HG02981 (cell line): ENCODE measurements around the gene CSNK2A3.
"Not testable (repeated sequence)": the region's sequence is repeated elsewhere in the genome, so short reads cannot be mapped to it uniquely, and the experiment has no call there.

Source experiments
- ATAC-seq: cut with Tn5 transposase; IDR thresholded peaks from one replicate; pipeline ENCODE4 v1.9.1; 2021; ENCODE audit warnings: mild to moderate bottlenecking, moderate library complexity; ENCODE audit not compliant: unreplicated experiment

Gene CSNK2A3

DNA sequence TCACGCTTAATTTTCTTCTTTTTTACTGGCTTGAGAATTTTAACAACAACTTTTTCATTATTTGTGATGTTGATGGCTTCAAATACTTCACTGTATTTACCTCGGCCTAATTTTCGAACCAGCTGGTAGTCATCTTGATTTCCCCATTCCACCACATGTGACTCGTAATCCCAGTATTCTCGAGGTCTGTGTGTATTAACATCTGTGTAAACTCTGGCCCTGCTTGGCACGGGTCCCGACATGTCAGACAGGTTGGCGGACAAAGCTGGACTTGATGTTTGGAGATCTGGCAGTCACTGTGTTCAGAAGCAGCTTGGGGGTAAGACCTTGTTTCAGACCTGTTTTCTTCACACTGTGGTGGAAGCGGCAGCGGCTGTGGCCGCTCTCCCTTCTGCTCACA, at the start of gene CSNK2A3:
Gene CSNK2A3 (minus strand): TSS at position 373 of the 400 bp plus-strand sequence. CDS start 131 bp downstream, at position 242.
- not testable (repeated sequence) for ATAC-seq

GRCh38 chr11:11401960-11402535, 49.0 kb upstream of the CSNK2A3 start:
- no peak for ATAC-seq

DNA sequence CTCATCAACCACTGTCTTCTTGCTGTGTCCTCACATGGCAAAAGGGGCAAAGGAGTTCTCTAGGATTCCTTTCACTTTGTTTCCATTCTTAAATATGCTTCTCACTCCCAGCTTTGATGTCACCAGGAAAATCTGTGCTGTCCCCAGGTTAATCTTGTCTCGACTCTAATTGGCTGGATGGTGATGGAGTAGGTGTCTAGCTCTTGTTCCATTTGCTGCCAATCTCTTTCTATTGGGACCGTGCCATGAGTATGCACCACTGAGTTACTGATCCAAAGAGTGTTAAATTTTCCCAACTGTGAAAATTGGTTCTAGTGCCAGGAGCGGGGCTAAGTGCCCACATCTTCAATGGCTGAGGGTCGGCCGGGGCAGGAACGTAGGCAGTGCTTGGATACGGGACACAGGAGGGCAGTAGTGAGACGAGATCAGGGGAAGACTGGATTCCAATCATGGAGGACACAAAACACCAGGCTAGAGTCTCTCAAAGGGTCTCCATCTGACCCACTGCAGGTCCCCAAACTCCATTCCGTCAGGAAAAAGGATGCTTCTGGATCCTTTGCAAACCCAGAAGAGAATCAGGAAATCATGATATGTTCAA, 47.7 kb upstream of the CSNK2A3 start:
- ATAC-seq = no peak

- ATAC-seq = no peak
These were observed 47.1 kb upstream of the CSNK2A3 start for GRCh38 chr11:11400121-11400520.

- ATAC-seq = no peak
These were observed 44.7 kb upstream of the CSNK2A3 start for GRCh38 chr11:11397781-11398180.

GRCh38 chr11:11397036-11397415, 44.0 kb upstream of the CSNK2A3 start:
- ATAC-seq = no peak

GRCh38 chr11:11396301-11397035, 43.4 kb upstream of the CSNK2A3 start:
- ATAC-seq = no peak

DNA sequence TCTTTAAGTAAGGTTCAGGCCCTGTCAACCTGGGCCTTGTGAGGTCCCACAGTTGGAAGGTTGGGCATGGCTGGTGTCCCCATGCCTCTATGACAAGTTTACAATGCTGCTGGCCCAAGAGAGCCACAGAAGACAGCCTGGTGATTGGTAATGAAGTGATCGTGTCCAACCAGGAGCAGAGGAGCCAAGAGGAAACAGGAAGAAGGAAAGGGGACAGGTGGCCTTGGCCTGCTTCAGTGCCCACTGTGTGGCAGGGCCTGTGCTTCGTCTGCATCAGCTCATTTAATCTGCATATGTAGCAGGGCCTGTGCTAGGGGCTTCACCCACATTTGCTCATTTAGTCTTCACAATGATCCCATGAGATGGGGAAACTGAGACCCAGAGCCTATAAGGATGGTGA, 42.1 kb upstream of the CSNK2A3 start:
- no peak for ATAC-seq

DNA sequence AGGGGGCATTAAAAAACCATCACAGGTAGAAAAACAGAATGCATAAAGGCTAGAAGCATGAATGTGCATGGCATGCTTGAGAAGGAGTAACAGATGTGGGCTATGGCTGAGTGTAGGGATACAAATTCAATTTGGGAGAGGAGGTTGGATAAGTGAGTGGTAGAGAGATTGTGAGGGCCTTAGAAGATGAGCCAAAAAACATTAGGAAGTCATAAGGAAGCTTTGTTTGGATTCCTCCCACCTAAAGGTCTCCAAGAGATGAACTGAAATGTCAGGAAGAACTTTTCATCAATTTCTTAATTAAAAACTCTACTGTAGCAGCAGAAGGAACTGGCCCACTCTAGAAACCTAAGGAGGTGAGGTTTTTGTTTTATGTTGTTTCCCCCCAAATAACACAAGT, 41.2 kb upstream of the CSNK2A3 start:
- no peak for ATAC-seq

GRCh38 chr11:11391796-11392463, 38.9 kb upstream of the CSNK2A3 start:
- no peak for ATAC-seq

- no peak for ATAC-seq
These were observed 38.1 kb upstream of the CSNK2A3 start for GRCh38 chr11:11391169-11391568.

DNA sequence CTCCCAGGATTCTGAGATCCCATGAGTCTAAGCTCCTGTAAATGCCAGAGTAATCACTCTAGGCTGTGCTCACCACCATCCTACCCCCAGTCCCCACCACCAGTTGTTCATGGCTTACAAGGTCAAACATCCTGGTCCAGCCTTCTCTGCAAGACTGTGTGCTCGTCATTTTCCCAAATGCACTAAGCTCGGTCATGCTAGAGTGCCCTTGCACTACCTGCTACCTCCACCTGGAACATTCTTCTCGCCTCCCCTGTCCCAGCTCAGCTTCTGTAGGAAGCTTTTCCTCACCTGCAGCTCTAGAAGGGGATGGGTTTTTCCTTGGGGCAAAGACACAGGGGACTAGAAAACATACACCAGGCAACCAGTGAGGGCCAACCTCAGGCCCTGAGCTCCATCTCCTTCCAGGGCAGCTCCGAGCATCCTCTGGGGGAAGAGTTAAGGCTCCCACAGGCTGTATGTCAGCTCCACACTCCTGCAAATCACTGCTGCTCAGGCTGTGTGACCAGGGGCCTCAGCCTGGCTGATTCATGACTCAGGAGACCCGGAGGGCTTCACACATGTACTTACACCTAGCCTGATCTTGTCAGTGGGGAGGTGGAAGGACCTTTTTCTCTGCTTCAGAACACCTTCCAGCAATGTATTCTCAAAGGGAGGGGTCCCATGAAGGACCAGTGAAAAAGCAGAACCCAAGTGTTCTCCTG, 37.2 kb upstream of the CSNK2A3 start:
- no peak for ATAC-seq

DNA sequence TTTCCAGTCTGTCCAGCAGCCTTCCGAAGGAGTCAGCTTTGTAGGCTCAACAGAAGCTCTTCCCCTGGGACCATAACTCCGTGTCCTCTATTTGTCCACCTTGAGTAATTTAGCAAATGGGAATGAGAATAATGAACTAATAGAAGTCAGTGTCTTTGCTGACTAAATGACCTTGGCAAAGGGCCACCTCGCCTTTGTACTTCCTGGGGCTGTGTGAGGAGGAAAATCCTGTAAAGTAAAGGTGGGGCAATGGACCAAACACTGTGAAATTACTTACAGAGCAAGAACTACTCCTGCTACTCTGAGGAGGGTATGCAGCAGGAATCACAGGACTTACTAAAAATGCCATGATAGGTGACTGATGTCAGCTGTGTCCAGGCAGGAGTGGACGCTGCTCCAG, 36.2 kb upstream of the CSNK2A3 start:
- ATAC-seq = no peak

DNA sequence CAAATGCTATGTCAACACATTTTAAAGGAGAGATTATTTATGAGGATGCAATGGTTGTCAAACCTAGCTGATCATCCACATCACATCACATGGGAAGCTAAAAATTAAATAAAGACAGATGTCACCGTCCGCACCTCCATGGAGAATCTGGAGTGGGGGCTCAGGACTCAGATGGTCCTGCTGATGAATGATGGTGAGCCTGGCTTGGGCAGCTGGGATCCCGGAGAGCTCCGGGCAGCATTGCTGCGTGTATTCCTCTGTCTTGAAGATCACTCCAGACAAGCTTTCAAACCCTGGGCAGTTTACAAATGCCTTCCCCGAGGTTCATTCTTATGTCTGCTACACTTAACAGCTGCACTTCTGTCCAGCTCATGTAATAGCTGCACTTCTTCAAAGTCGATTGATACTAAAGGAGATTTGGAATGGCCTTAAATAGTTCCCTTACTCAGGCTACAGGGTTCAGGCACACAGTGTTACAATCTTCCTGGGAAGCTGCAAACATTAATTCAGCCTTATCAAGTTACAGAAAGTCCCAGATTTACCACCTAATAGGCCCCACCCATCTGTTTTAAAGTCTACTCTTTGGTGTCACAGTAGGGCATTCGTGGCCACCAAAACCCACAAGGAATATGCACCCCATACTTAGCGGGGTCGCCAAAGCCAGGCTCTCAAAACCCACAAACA, 34.7 kb upstream of the CSNK2A3 start:
- ATAC-seq = no peak

- ATAC-seq = no peak
These were observed 34.2 kb upstream of the CSNK2A3 start for GRCh38 chr11:11387207-11387606.

DNA sequence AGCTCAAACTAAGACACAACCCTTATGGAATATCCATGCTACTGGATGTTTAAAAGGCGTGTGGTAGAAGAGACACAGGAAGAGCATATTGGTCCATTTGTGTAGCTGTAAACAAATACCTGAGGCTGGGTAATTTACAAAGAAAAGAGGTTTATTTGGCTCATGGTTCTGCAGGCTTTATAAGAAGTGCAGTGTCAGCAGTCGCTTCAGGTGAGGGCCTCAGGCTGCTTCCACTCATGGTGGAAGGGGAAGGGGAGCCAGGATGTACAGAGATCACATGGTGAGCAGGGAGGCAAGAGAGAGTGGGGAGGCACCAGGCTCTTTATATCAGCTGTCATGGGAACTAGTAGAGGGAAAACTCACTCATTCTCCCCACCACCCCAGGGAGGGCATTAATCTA, 31.8 kb upstream of the CSNK2A3 start:
- no peak for ATAC-seq

GRCh38 chr11:11383995-11384394, 30.9 kb upstream of the CSNK2A3 start:
- ATAC-seq = no peak

DNA sequence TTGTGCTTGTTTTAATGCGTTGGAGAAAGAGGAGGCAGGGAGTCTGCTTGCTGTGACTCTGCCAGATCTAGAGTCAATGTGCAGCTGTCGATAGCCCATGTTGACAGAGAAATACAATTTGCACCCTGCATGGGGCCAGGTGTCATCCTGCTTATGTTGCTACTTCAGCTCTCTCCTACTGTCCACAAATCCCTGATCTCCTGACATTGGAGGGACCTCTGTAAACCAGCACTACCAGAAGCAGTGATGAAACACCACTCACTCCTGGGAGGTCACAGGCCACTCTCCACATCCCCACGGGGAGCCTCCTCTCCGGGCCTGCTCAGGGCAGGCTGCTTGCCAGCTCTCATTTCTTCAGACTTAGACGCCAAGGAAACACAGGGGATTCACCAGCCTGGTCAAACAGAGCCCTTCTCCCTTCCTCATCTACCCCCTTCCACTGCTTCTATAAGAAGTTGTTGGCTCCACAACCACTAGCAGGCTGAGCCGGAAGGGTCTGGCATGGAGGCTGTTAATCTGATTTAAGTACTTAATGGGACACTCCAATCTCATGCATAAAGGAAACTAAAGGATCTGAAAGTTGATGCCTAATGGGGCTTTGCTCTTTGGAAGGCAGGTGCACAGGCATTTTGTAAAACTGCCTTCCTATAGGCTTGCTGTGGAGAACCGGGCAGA, 29.9 kb upstream of the CSNK2A3 start:
- ATAC-seq = no peak

DNA sequence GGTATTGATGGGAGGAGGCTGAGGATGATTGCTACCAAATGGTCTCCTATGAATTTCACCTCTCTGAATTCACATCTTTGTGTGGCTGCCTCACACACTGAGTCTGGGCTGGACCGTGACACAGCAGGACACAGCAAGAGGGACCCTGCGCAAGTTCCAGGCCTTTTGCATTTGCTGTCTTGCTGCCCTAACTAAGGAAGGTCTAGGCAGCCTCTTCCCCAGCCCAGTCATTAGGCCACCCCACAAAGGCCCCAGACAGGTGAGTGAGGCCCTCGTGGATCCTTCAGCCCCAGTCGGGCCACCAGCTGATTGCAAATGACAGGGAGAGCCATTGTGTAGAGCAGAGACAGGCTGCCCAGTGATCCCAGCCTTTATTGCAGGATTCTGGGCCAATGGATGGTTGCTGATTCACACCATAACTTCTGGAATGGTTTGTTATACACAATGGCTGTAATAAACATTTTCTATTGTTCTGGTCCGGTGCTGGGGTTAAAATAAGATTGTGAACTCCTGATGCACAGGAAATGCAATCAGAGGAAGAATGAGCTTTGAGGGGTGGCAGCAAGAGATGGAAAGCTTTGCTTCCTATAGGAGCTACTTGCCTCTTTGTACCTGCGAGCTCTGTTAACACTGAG, 28.5 kb upstream of the CSNK2A3 start:
- no peak for ATAC-seq

- ATAC-seq = no peak
These were observed 27.8 kb upstream of the CSNK2A3 start for GRCh38 chr11:11380883-11381282.
